Measurements from ENCODE around the gene PLEKHM2. TPM values are rescaled to one million over a fixed set of nuclear protein-coding genes. Genes with fewer than 3 reads are reported as not detected.

PLEKHM2 gene
- polyA plus RNA-seq, 1 donor (not counting 4 experiments of a cell fraction or from before 2014, with no cell fraction given), result 30.0 TPM

DNA sequence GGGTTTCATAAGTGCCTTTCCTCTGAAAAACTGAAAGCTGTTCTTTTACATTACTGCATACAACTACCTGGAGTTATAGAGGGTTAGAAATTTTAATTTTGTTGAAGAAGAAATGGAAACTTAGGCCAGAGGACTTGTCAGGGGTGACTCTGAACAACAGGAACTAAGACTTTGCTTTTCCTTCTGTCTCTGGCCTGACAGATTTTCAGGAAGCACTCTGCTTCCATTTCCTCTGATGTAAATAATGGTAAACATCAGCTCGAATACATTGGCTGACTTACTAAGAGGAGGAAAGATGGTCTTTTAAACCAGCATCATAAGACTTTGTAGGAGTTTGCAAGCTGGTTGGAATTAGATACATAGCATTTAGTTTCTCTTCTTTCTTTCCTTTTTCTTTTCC is 27.1 kb upstream of the PLEKHM2 start:
- Histone ChIP-seq H3K4me1 (ENCODE audit: control insufficient read depth, extremely low read depth, insufficient read depth, low read length) (no peaks in the 10 kb centered on the region), H3K79me2 (ENCODE audit: control insufficient read depth, insufficient read depth, low read length) (no peaks in the 10 kb centered on the region), H3K9me1 (ENCODE audit: control insufficient read depth, extremely low read depth, insufficient read depth, low read length) (no peaks in the 10 kb centered on the region), H3K27me3 (ENCODE audit: control insufficient read depth, extremely low read depth, insufficient read depth, low read length) (no peaks in the 10 kb centered on the region), H3K4me2 (ENCODE audit: control insufficient read depth, extremely low read depth, insufficient read depth, low read depth, low read length) (no peak overlapping the region), H4K20me1 (ENCODE audit: control insufficient read depth, extremely low read depth, insufficient read depth, low read length) (no peaks in the 10 kb centered on the region), H3K4me3 (ENCODE audit: control insufficient read depth in 2 of 3, extremely low read depth in 1 of 3, insufficient read depth in 2 of 3, low read depth in 1 of 3, low read length in 3 of 3) (no peak overlapping the region), H3K9me3 (ENCODE audit: control insufficient read depth, low read depth, low read length) (no peaks in the 10 kb centered on the region), H2AFZ (ENCODE audit: control insufficient read depth, low read length) (no peak overlapping the region), H3K36me3 (ENCODE audit: control insufficient read depth in 2 of 2, extremely low read depth in 1 of 2, insufficient read depth in 2 of 2, low read length in 2 of 2) (peaks cover 17 to 42% of the 10 kb centered on the region in 2 experiments), H3K9ac (ENCODE audit: control insufficient read depth, extremely low read depth, insufficient read depth, low read length) (no peak overlapping the region), H3K27ac (ENCODE audit: control insufficient read depth, insufficient read depth, low read length) (no peak overlapping the region)
- FAIRE-seq, result no peak
- no peak for DNase-seq (ENCODE audit: low read depth, low spot score)
- TF ChIP-seq, protein P1, sequence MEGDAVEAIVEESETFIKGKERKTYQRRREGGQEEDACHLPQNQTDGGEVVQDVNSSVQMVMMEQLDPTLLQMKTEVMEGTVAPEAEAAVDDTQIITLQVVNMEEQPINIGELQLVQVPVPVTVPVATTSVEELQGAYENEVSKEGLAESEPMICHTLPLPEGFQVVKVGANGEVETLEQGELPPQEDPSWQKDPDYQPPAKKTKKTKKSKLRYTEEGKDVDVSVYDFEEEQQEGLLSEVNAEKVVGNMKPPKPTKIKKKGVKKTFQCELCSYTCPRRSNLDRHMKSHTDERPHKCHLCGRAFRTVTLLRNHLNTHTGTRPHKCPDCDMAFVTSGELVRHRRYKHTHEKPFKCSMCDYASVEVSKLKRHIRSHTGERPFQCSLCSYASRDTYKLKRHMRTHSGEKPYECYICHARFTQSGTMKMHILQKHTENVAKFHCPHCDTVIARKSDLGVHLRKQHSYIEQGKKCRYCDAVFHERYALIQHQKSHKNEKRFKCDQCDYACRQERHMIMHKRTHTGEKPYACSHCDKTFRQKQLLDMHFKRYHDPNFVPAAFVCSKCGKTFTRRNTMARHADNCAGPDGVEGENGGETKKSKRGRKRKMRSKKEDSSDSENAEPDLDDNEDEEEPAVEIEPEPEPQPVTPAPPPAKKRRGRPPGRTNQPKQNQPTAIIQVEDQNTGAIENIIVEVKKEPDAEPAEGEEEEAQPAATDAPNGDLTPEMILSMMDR (optimal IDR thresholded peaks at IDR 0.05 in 1 of 3, IDR thresholded peaks at IDR 0.05 in 1 of 3, conservative IDR thresholded peaks at IDR 0.05 in 1 of 3; ENCODE audit: extremely low read depth in 1 of 3, insufficient read depth in 2 of 3, low read length in 3 of 3), result no peak
- no peak for TF ChIP-seq EZH2 (IDR thresholded peaks at IDR 0.05; ENCODE audit: low read length)
- dilution Hi-C loops (cut with MboI; ENCODE audit: extremely low pct_ligation_motif_present, low sequenced_read_pairs), result no loop called here

DNA sequence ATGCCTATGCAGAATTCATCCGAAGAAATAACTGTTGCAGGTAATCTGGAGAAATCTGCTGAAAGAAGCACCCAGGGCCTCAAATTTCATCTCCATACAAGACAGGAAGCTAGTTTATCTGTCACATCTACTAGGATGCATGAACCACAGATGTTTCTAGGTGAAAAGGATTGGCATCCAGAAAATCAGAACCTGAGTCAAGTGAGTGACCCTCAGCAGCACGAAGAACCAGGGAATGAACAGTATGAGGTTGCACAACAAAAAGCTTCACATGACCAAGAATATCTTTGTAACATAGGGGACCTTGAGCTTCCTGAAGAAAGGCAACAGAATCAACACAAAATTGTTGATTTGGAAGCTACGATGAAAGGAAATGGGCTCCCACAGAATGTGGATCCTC is 24.0 kb upstream of the PLEKHM2 start:
- no peak for TF ChIP-seq EZH2 (IDR thresholded peaks at IDR 0.05; ENCODE audit: low read length)
- TF ChIP-seq, protein P1 (optimal IDR thresholded peaks at IDR 0.05 in 1 of 3, IDR thresholded peaks at IDR 0.05 in 1 of 3, conservative IDR thresholded peaks at IDR 0.05 in 1 of 3; ENCODE audit: extremely low read depth in 1 of 3, insufficient read depth in 2 of 3, low read length in 3 of 3), result no peak
- H3K9ac ChIP-seq (ENCODE audit: control insufficient read depth, extremely low read depth, insufficient read depth, low read length), result no peak overlapping the region
- no peaks in the 10 kb centered on the region for H3K79me2 ChIP-seq (ENCODE audit: control insufficient read depth, insufficient read depth, low read length)
- peaks cover 19 to 30% of the 10 kb centered on the region in 2 experiments for H3K36me3 ChIP-seq (ENCODE audit: control insufficient read depth in 2 of 2, extremely low read depth in 1 of 2, insufficient read depth in 2 of 2, low read length in 2 of 2)
- H3K9me1 ChIP-seq (ENCODE audit: control insufficient read depth, extremely low read depth, insufficient read depth, low read length), result no peaks in the 10 kb centered on the region
- DNase-seq (ENCODE audit: low read depth, low spot score) (no peak), FAIRE-seq (no peak)
- H3K27ac ChIP-seq (ENCODE audit: control insufficient read depth, insufficient read depth, low read length), result no peak overlapping the region
- no peak overlapping the region for H3K4me2 ChIP-seq (ENCODE audit: control insufficient read depth, extremely low read depth, insufficient read depth, low read depth, low read length)
- dilution Hi-C loops (cut with MboI; ENCODE audit: extremely low pct_ligation_motif_present, low sequenced_read_pairs), result no loop called here
- no peaks in the 10 kb centered on the region for H3K9me3 ChIP-seq (ENCODE audit: control insufficient read depth, low read depth, low read length)
- no peak overlapping the region for H2AFZ ChIP-seq (ENCODE audit: control insufficient read depth, low read length)
- H4K20me1 ChIP-seq (ENCODE audit: control insufficient read depth, extremely low read depth, insufficient read depth, low read length), result no peaks in the 10 kb centered on the region
- H3K27me3 ChIP-seq (ENCODE audit: control insufficient read depth, extremely low read depth, insufficient read depth, low read length), result no peaks in the 10 kb centered on the region
- H3K4me1 ChIP-seq (ENCODE audit: control insufficient read depth, extremely low read depth, insufficient read depth, low read length), result no peaks in the 10 kb centered on the region
- H3K4me3 ChIP-seq (ENCODE audit: control insufficient read depth in 2 of 3, extremely low read depth in 1 of 3, insufficient read depth in 2 of 3, low read depth in 1 of 3, low read length in 3 of 3), result no peak overlapping the region

Measured in keratinocyte (primary cell).